ENCODE results near the gene FILIP1L. TPM values are rescaled to one million over a fixed set of nuclear protein-coding genes. Genes with fewer than 3 reads are reported as not detected.

Gene FILIP1L
- total RNA-seq, 2 experiments from 2014 or later: not detected

DNA sequence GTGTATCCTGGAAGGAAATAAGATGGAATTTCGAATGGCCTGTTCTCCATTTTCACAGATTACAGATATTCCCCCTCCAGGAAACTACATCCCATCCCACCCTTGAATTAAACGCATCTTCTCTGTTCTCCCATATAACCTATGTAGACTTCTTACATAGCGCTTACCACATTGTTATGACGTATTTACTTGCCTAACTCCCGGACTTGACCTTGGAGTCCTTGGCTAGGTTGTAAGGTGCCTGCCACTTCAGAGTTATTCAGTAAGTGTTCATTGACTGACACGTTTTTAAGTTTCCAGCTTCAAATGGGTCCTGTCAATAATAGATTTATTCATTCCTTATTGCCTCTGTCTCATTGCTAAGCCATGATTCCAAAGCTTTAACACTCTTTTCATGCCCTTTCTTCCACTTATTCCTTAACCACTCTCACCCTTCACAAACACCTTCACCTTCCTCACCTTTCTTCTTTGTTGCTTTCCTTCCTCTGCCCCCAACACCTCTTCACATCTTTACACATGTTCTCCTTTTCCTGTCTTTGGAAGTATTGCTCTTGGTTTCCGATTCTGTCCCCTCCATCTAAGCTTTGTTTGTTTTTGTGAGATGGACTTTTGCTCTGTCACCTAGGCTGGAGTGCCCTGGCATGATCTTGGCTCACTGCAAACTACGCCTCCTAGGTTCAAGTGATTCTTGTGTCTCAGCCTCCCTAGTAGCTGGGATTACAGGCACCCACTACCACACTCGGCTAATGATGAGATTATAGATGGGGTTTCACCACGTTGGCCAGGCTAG, 158.3 kb downstream of the FILIP1L start:
- Histone ChIP-seq H4K20me1 (ENCODE audit: insufficient read depth, low read length) (no peaks in the 10 kb centered on the region), H2AFZ (ENCODE audit: low read length) (no peak overlapping the region), H3K4me3 (ENCODE audit: low read depth, low read length, poor library complexity, severe bottlenecking) (no peak overlapping the region), H3K9me3 (ENCODE audit: low read length) (no peaks in the 10 kb centered on the region), H3K36me3 (ENCODE audit: insufficient read depth, low read length) (no peaks in the 10 kb centered on the region), H3K9me2 (ENCODE audit: insufficient read depth, low read length) (no peaks in the 10 kb centered on the region), H3K4me2 (ENCODE audit: low read length) (no peak overlapping the region), H3K4me1 (ENCODE audit: insufficient read depth, low read length, poor library complexity, severe bottlenecking) (no peaks in the 10 kb centered on the region), H3K27ac (ENCODE audit: low read depth, low read length, poor library complexity, severe bottlenecking) (no peak overlapping the region), H3K79me2 (ENCODE audit: insufficient read depth, low read depth, low read length) (no peaks in the 10 kb centered on the region)
- TF ChIP-seq CTCF (conservative IDR thresholded peaks at IDR 0.05; ENCODE audit: low read length): no peak
- POLR2A ChIA-PET: no interaction called here
- no peak for DNase-seq (ENCODE audit: low spot score)
- no TSS peak for BruUV-seq (replicated peaks)
- intact Hi-C loops (cut with micrococcal nuclease; ENCODE audit: unreplicated experiment): no loop called here
- CTCF ChIA-PET (ENCODE audit: unreplicated experiment): no interaction called here

GRCh38 chr3:99954914-99955644, 159.2 kb downstream of the FILIP1L start:
- no peaks in the 10 kb centered on the region for H4K20me1 ChIP-seq (ENCODE audit: insufficient read depth, low read length)
- no peak for DNase-seq (ENCODE audit: low spot score)
- ChIA-PET POLR2A (interaction anchor here (0.6 kb wide), 1 partner anchor 870 kb away, joined by 3 read pairs; no protein-coding TSS in a partner anchor), CTCF (ENCODE audit: unreplicated experiment) (no interaction called here)
- BruUV-seq (replicated peaks): no TSS peak
- intact Hi-C loops (cut with micrococcal nuclease; ENCODE audit: unreplicated experiment): no loop called here
- no peaks in the 10 kb centered on the region for H3K9me2 ChIP-seq (ENCODE audit: insufficient read depth, low read length)
- no peak overlapping the region for H3K27ac ChIP-seq (ENCODE audit: low read depth, low read length, poor library complexity, severe bottlenecking)
- no peaks in the 10 kb centered on the region for H3K9me3 ChIP-seq (ENCODE audit: low read length)
- H3K79me2 ChIP-seq (ENCODE audit: insufficient read depth, low read depth, low read length): no peaks in the 10 kb centered on the region
- H3K4me3 ChIP-seq (ENCODE audit: low read depth, low read length, poor library complexity, severe bottlenecking): no peak overlapping the region
- TF ChIP-seq EZH2phosphoT487 (IDR thresholded peaks at IDR 0.05; ENCODE audit: borderline replicate concordance, low read depth, low read length) (no peak), CTCF (conservative IDR thresholded peaks at IDR 0.05; ENCODE audit: low read length) (no peak)
- no peak overlapping the region for H3K4me2 ChIP-seq (ENCODE audit: low read length)
- no peaks in the 10 kb centered on the region for H3K36me3 ChIP-seq (ENCODE audit: insufficient read depth, low read length)
- H2AFZ ChIP-seq (ENCODE audit: low read length): no peak overlapping the region
- H3K4me1 ChIP-seq (ENCODE audit: insufficient read depth, low read length, poor library complexity, severe bottlenecking): no peaks in the 10 kb centered on the region

- no peaks in the 10 kb centered on the region for H4K20me1 ChIP-seq (ENCODE audit: insufficient read depth, low read length)
- no peak overlapping the region for H3K4me2 ChIP-seq (ENCODE audit: low read length)
- no peak overlapping the region for H3K27ac ChIP-seq (ENCODE audit: low read depth, low read length, poor library complexity, severe bottlenecking)
- no peaks in the 10 kb centered on the region for H3K9me3 ChIP-seq (ENCODE audit: low read length)
- CTCF ChIA-PET (ENCODE audit: unreplicated experiment): no interaction called here
- no peaks in the 10 kb centered on the region for H3K9me2 ChIP-seq (ENCODE audit: insufficient read depth, low read length)
- BruUV-seq (replicated peaks): no TSS peak
- H2AFZ ChIP-seq (ENCODE audit: low read length): no peak overlapping the region
- DNase-seq (ENCODE audit: low spot score): no peak
- no peaks in the 10 kb centered on the region for H3K4me1 ChIP-seq (ENCODE audit: insufficient read depth, low read length, poor library complexity, severe bottlenecking)
- H3K79me2 ChIP-seq (ENCODE audit: insufficient read depth, low read depth, low read length): no peaks in the 10 kb centered on the region
- POLR2A ChIA-PET: interaction anchor here (0.6 to 1.1 kb wide), 3 partner anchors 13 to 862 kb away, joined by 3 read pairs; no protein-coding TSS in a partner anchor
- no peaks in the 10 kb centered on the region for H3K36me3 ChIP-seq (ENCODE audit: insufficient read depth, low read length)
- TF ChIP-seq CTCF (conservative IDR thresholded peaks at IDR 0.05; ENCODE audit: low read length) (no peak), EZH2phosphoT487 (IDR thresholded peaks at IDR 0.05; ENCODE audit: borderline replicate concordance, low read depth, low read length) (no peak)
- H3K4me3 ChIP-seq (ENCODE audit: low read depth, low read length, poor library complexity, severe bottlenecking): no peak overlapping the region
- intact Hi-C loops (cut with micrococcal nuclease; ENCODE audit: unreplicated experiment): no loop called here
Measured at GRCh38 chr3:99953596-99953995, 160.7 kb downstream of the FILIP1L start.
